GM23338 (cell line): ENCODE measurements around the gene CEP131. TPM values are rescaled to one million over a fixed set of nuclear protein-coding genes. Genes with fewer than 3 reads are reported as not detected.

Experiments used
- ATAC-seq: fragments of 200-7000 bp; cut with Tn5 transposase; 3 replicates; pipeline ENCODE4 v1.9.1; 2020
- DNase-seq: peaks from one replicate; pipeline ENCODE4 v3.0.0-alpha.2; 2015; ENCODE audit warnings: low spot score
- H2AFZ ChIP-seq: fragments of 200-600 bp; sonication (generic); 2 replicates; pipeline ENCODE4 v1.8.0; 2016; ENCODE audit warnings: antibody characterized with exemption, mild to moderate bottlenecking, moderate library complexity
- H3F3A ChIP-seq: fragments of 200-600 bp; sonication (generic); replicated peaks from 2 replicates; pipeline ENCODE4 v1.8.0; 2017; ENCODE audit warnings: antibody characterized with exemption, mixed run types, low read depth
- H3K27ac ChIP-seq: fragments of 200-600 bp; sonication (generic); 2 replicates; pipeline ENCODE4 v1.6.1; 2016; ENCODE audit warnings: low read depth
- H3K27me3 ChIP-seq: fragments of 200-600 bp; sonication (generic); 2 replicates; pipeline ENCODE4 v1.8.0; 2016; ENCODE audit warnings: mild to moderate bottlenecking, mixed run types, moderate library complexity; ENCODE audit not compliant: insufficient read depth
- H3K36me3 ChIP-seq: fragments of 200-600 bp; sonication (generic); 2 replicates; pipeline ENCODE4 v1.8.0; 2016; ENCODE audit warnings: mild to moderate bottlenecking; ENCODE audit not compliant: insufficient read depth
- H3K4me1 ChIP-seq: fragments of 200-600 bp; sonication (generic); 2 replicates; pipeline ENCODE4 v1.8.0; 2016; ENCODE audit warnings: mild to moderate bottlenecking, moderate library complexity; ENCODE audit not compliant: insufficient read depth
- H3K4me2 ChIP-seq: fragments of 200-600 bp; sonication (generic); 2 replicates; pipeline ENCODE4 v1.7.1; 2017; ENCODE audit warnings: mixed run types
- H3K4me3 ChIP-seq: fragments of 200-600 bp; sonication (generic); 2 replicates; pipeline ENCODE4 v1.6.1; 2016; ENCODE audit warnings: mixed run types
- H3K79me2 ChIP-seq: fragments of 200-600 bp; sonication (generic); replicated peaks from 2 replicates; pipeline ENCODE4 v1.8.0; 2017; ENCODE audit warnings: mild to moderate bottlenecking; ENCODE audit not compliant: insufficient read depth
- H3K9me2 ChIP-seq: fragments of 200-600 bp; sonication (generic); 2 replicates; pipeline ENCODE4 v1.8.0; 2017; ENCODE audit not compliant: insufficient read depth
- H4K20me1 ChIP-seq: fragments of 200-600 bp; sonication (generic); replicated peaks from 2 replicates; pipeline ENCODE4 v1.8.0; 2017; ENCODE audit warnings: mild to moderate bottlenecking; ENCODE audit not compliant: insufficient read depth
- H3K27ac Mint-ChIP-seq: 2 replicates; pipeline ENCODE4 v1.8.0; 2020; ENCODE audit warnings: inconsistent platforms, mild to moderate bottlenecking, moderate library complexity, mixed read lengths
- H3K27me3 Mint-ChIP-seq: 3 replicates; pipeline ENCODE4 v1.8.0; 2022; ENCODE audit warnings: low read depth, mild to moderate bottlenecking, moderate library complexity, mixed read lengths, inconsistent platforms; ENCODE audit not compliant: insufficient read depth, poor library complexity
- H3K36me3 Mint-ChIP-seq: 3 replicates; pipeline ENCODE4 v1.8.0; 2021; ENCODE audit warnings: low read depth, mild to moderate bottlenecking, inconsistent platforms, moderate library complexity, mixed read lengths
- H3K4me1 Mint-ChIP-seq: 3 replicates; pipeline ENCODE4 v1.8.0; 2020; ENCODE audit warnings: mild to moderate bottlenecking, inconsistent platforms, mixed read lengths
- H3K4me3 Mint-ChIP-seq: 3 replicates; pipeline ENCODE4 v1.8.0; 2021; ENCODE audit warnings: moderate library complexity, mild to moderate bottlenecking, inconsistent platforms, mixed read lengths
- H3K9me3 Mint-ChIP-seq: 3 replicates; pipeline ENCODE4 v1.8.0; 2020; ENCODE audit warnings: moderate library complexity, mild to moderate bottlenecking, inconsistent platforms, mixed read lengths
- EZH2phosphoT487 ChIP-seq: fragments of 200-600 bp; sonication (generic); IDR thresholded peaks from one replicate; pipeline ENCODE4 v1.8.1; 2018; ENCODE audit warnings: antibody characterized with exemption; ENCODE audit not compliant: unreplicated experiment
- JUNB ChIP-seq: IDR thresholded peaks from one replicate; pipeline ENCODE4 v1.6.1; 2016; ENCODE audit warnings: antibody characterized with exemption; ENCODE audit not compliant: unreplicated experiment
- NANOG ChIP-seq: IDR thresholded peaks from 2 replicates; pipeline ENCODE4 v1.6.1; 2016; ENCODE audit warnings: antibody characterized with exemption, borderline replicate concordance
- STAT1 ChIP-seq: IDR thresholded peaks from one replicate; pipeline ENCODE4 v1.6.1; 2016; ENCODE audit warnings: antibody characterized with exemption; ENCODE audit not compliant: unreplicated experiment
- ZNF114 ChIP-seq: fragments of 250-450 bp; sonication (Bioruptor Pico); IDR thresholded peaks from 2 replicates; pipeline ENCODE4 v1.5.0; 2020; ENCODE audit warnings: mild to moderate bottlenecking, moderate library complexity
- ZNF331 ChIP-seq: fragments of 250-450 bp; sonication (Bioruptor Pico); IDR thresholded peaks from 2 replicates; pipeline ENCODE4 v1.5.0; 2020; ENCODE audit warnings: low read depth, mild to moderate bottlenecking, moderate library complexity
- polyA plus RNA-seq: library from polyadenylated mRNA; unstranded; fragments of >200 nt; fragmentation: Nextera tagmentation; extraction: Ambion mirVana; gene quantifications from 2 replicates; pipeline ENCODE4 v1.2.1, GENCODE V29; 2016
- total RNA-seq: library from RNA; depleted of rRNA; stranded (reverse); fragments of >200 nt; shearing (Covaris generic); gene quantifications from 2 replicates; pipeline ENCODE4 v1.2.3, GENCODE V29; 2014
- TF ChIP-seq, protein P1 (sequence below): fragments of 250-450 bp; sonication (Bioruptor Pico); IDR thresholded peaks from 2 replicates; pipeline ENCODE4 v1.5.0; 2020; ENCODE audit warnings: mild to moderate bottlenecking, moderate library complexity

The CEP131 gene
- total and polyA plus RNA-seq, 2 experiments from 2014 or later = 26.8 to 35.5 TPM

DNA sequence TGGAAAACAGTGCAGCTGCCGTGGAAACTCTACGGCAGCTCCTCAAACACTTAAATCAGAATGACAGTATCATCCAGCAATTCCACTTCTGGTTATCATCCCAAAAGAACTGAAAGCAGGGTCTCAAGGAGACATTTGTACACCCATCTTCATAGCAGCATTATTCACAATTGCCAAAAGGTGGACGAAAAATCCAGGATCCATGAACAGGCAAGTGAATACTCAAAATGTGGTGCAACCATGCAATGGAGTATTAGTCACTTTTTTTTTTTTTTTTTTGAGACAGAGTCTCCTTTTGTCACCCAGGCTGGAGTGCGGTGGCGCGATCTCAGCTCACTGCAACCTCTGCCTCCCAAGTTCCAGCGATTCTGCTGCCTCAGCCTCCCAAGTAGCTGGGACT, 46.1 kb downstream of the CEP131 start:
- H3K27ac ChIP-seq = no peak overlapping the region
- no peaks in the 10 kb centered on the region for H3K27me3 ChIP-seq
- H3K79me2 ChIP-seq = no peaks in the 10 kb centered on the region
- H3K4me3 Mint-ChIP-seq = no peak overlapping the region
- H3K36me3 ChIP-seq = no peaks in the 10 kb centered on the region
- peaks cover 3% of the 10 kb centered on the region for H3K27me3 Mint-ChIP-seq
- no peak for DNase-seq
- no peaks in the 10 kb centered on the region for H3K36me3 Mint-ChIP-seq
- ATAC-seq = no peak
- no peaks in the 10 kb centered on the region for H3K4me1 Mint-ChIP-seq
- no peak overlapping the region for H3K4me3 ChIP-seq
- no peaks in the 10 kb centered on the region for H3K9me2 ChIP-seq
- H2AFZ ChIP-seq = no peak overlapping the region
- H3K4me2 ChIP-seq = no peak overlapping the region
- H3K4me1 ChIP-seq = no peaks in the 10 kb centered on the region
- no peaks in the 10 kb centered on the region for H3F3A ChIP-seq
- H3K9me3 Mint-ChIP-seq = no peaks in the 10 kb centered on the region
- no peak overlapping the region for H3K27ac Mint-ChIP-seq
- no peaks in the 10 kb centered on the region for H4K20me1 ChIP-seq
- TF ChIP-seq EZH2phosphoT487 (no peak), ZNF331 (CRISPR knock-in tag) (no peak), JUNB (no peak), STAT1 (no peak)
- TF ChIP-seq, protein P1, sequence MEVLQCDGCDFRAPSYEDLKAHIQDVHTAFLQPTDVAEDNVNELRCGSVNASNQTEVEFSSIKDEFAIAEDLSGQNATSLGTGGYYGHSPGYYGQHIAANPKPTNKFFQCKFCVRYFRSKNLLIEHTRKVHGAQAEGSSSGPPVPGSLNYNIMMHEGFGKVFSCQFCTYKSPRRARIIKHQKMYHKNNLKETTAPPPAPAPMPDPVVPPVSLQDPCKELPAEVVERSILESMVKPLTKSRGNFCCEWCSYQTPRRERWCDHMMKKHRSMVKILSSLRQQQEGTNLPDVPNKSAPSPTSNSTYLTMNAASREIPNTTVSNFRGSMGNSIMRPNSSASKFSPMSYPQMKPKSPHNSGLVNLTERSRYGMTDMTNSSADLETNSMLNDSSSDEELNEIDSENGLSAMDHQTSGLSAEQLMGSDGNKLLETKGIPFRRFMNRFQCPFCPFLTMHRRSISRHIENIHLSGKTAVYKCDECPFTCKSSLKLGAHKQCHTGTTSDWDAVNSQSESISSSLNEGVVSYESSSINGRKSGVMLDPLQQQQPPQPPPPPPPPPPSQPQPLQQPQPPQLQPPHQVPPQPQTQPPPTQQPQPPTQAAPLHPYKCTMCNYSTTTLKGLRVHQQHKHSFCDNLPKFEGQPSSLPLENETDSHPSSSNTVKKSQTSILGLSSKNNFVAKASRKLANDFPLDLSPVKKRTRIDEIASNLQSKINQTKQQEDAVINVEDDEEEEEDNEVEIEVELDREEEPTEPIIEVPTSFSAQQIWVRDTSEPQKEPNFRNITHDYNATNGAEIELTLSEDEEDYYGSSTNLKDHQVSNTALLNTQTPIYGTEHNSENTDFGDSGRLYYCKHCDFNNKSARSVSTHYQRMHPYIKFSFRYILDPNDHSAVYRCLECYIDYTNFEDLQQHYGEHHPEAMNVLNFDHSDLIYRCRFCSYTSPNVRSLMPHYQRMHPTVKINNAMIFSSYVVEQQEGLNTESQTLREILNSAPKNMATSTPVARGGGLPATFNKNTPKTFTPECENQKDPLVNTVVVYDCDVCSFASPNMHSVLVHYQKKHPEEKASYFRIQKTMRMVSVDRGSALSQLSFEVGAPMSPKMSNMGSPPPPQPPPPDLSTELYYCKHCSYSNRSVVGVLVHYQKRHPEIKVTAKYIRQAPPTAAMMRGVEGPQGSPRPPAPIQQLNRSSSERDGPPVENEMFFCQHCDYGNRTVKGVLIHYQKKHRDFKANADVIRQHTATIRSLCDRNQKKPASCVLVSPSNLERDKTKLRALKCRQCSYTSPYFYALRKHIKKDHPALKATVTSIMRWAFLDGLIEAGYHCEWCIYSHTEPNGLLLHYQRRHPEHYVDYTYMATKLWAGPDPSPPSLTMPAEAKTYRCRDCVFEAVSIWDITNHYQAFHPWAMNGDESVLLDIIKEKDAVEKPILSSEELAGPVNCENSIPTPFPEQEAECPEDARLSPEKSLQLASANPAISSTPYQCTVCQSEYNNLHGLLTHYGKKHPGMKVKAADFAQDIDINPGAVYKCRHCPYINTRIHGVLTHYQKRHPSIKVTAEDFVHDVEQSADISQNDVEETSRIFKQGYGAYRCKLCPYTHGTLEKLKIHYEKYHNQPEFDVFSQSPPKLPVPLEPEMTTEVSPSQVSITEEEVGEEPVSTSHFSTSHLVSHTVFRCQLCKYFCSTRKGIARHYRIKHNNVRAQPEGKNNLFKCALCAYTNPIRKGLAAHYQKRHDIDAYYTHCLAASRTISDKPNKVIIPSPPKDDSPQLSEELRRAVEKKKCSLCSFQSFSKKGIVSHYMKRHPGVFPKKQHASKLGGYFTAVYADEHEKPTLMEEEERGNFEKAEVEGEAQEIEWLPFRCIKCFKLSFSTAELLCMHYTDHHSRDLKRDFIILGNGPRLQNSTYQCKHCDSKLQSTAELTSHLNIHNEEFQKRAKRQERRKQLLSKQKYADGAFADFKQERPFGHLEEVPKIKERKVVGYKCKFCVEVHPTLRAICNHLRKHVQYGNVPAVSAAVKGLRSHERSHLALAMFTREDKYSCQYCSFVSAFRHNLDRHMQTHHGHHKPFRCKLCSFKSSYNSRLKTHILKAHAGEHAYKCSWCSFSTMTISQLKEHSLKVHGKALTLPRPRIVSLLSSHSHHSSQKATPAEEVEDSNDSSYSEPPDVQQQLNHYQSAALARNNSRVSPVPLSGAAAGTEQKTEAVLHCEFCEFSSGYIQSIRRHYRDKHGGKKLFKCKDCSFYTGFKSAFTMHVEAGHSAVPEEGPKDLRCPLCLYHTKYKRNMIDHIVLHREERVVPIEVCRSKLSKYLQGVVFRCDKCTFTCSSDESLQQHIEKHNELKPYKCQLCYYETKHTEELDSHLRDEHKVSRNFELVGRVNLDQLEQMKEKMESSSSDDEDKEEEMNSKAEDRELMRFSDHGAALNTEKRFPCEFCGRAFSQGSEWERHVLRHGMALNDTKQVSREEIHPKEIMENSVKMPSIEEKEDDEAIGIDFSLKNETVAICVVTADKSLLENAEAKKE (CRISPR knock-in tag) = no peak

DNA sequence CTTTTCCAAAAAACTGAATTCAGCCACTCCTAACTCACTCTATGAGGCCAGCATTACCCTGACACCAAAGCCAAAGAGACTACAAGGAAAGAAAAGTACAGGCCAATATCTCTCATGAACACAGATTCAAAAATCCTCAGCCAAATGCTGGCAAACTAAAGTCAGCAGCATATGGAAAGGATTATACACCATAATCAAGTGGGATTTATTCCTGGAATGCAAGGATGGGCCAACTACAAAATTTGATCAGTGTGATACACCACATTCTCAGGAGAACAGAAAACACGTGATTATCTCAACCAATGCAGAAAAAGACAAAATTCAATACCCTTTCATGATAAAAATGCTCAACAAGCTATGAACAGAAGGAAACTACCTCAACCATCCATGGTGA, 49.0 kb downstream of the CEP131 start:
- H4K20me1 ChIP-seq = no peaks in the 10 kb centered on the region
- H3K4me3 ChIP-seq = no peak overlapping the region
- TF ChIP-seq, protein P1 (CRISPR knock-in tag) = no peak
- no peak for TF ChIP-seq NANOG
- TF ChIP-seq ZNF331 (CRISPR knock-in tag) = no peak
- no peak for TF ChIP-seq JUNB
- TF ChIP-seq ZNF114 (CRISPR knock-in tag) = no peak
- Mint-ChIP-seq H3K27me3 (peaks cover 3% of the 10 kb centered on the region), H3K36me3 (no peaks in the 10 kb centered on the region), H3K4me3 (no peak overlapping the region), H3K27ac (no peak overlapping the region), H3K4me1 (no peaks in the 10 kb centered on the region), H3K9me3 (no peaks in the 10 kb centered on the region)
- no peaks in the 10 kb centered on the region for H3K27me3 ChIP-seq
- no peak for ATAC-seq
- 0 out of 2 replicates have a peak, but pooled peaks cover 8% of the 10 kb centered on the region for H3F3A ChIP-seq
- DNase-seq = no peak
- H3K27ac ChIP-seq = no peak overlapping the region
- no peak overlapping the region for H2AFZ ChIP-seq
- H3K36me3 ChIP-seq = no peaks in the 10 kb centered on the region
- H3K4me1 ChIP-seq = no peaks in the 10 kb centered on the region
- no peaks in the 10 kb centered on the region for H3K9me2 ChIP-seq
- no peak overlapping the region for H3K4me2 ChIP-seq
- no peaks in the 10 kb centered on the region for H3K79me2 ChIP-seq
